ENCODE measurements around the gene TMEM52.

TMEM52 gene

GRCh38 chr1:1875932-1876331, 43.1 kb downstream of the TMEM52 start:
- TF ChIP-seq CTCF (IDR thresholded peaks at IDR 0.05; ENCODE audit: borderline replicate concordance, insufficient read depth, low read depth, low read length): no peak
- H3K4me3 ChIP-seq (ENCODE audit: low read depth, low read length): no peak overlapping the region

- H3K4me3 ChIP-seq (ENCODE audit: low read depth, low read length): no peak overlapping the region
- no peak for TF ChIP-seq CTCF (IDR thresholded peaks at IDR 0.05; ENCODE audit: borderline replicate concordance, insufficient read depth, low read depth, low read length)
Measured at GRCh38 chr1:1874901-1875300, 44.2 kb downstream of the TMEM52 start.

GRCh38 chr1:1873186-1873585, 45.9 kb downstream of the TMEM52 start:
- no peak for TF ChIP-seq CTCF (IDR thresholded peaks at IDR 0.05; ENCODE audit: borderline replicate concordance, insufficient read depth, low read depth, low read length)
- no peak overlapping the region for H3K4me3 ChIP-seq (ENCODE audit: low read depth, low read length)

GRCh38 chr1:1872329-1872994, 46.6 kb downstream of the TMEM52 start:
- no peak for TF ChIP-seq CTCF (IDR thresholded peaks at IDR 0.05; ENCODE audit: borderline replicate concordance, insufficient read depth, low read depth, low read length)
- no peak overlapping the region for H3K4me3 ChIP-seq (ENCODE audit: low read depth, low read length)

- no peak for TF ChIP-seq CTCF (IDR thresholded peaks at IDR 0.05; ENCODE audit: borderline replicate concordance, insufficient read depth, low read depth, low read length)
- H3K4me3 ChIP-seq (ENCODE audit: low read depth, low read length): no peak overlapping the region
Measured at GRCh38 chr1:1869469-1869868, 49.6 kb downstream of the TMEM52 start.
